Cardiac muscle cell (in vitro differentiated cells and primary cell): ENCODE data around the gene SPRR4. TPM values are rescaled to one million over a fixed set of nuclear protein-coding genes. Genes with fewer than 3 reads are reported as not detected.

Experiments used
- DNase-seq, 2 donors: peaks; one replicate each; pipeline versions ENCODE4 v3.0.0 to v3.0.0-alpha.2; 2010 to 2017; ENCODE audit warnings: low read depth in 1 of 2, low spot score in 1 of 2
- H3K27ac ChIP-seq: fragments of 200-600 bp; sonication (generic); 2 replicates; pipeline ENCODE4 v1.5.1; 2016
- H3K27me3 ChIP-seq: fragments of 200-600 bp; sonication (generic); 2 replicates; pipeline ENCODE4 v1.6.0; 2016; ENCODE audit warnings: control low read depth
- H3K36me3 ChIP-seq: fragments of 200-600 bp; sonication (generic); 2 replicates; pipeline ENCODE4 v1.5.1; 2016; ENCODE audit warnings: control low read depth
- H3K4me1 ChIP-seq: fragments of 200-600 bp; sonication (generic); 2 replicates; pipeline ENCODE4 v1.8.1; 2017; ENCODE audit warnings: low read depth, mild to moderate bottlenecking, mixed run types
- H3K4me3 ChIP-seq: fragments of 200-600 bp; sonication (generic); 2 replicates; pipeline ENCODE4 v1.5.1; 2016; ENCODE audit warnings: mild to moderate bottlenecking
- H3K9me3 ChIP-seq: fragments of 200-600 bp; sonication (generic); 2 replicates; pipeline ENCODE4 v1.5.1; 2017; ENCODE audit warnings: low read depth, mild to moderate bottlenecking, control low read depth
- CTCF ChIP-seq: IDR thresholded peaks from 2 replicates; pipeline ENCODE4 v1.5.1; 2012; ENCODE audit warnings: low read depth, mild to moderate bottlenecking, low read length
- polyA plus RNA-seq: library from polyadenylated mRNA; unstranded; fragments of >200 nt; fragmentation: Nextera tagmentation; extraction: Ambion mirVana; gene quantifications from 2 replicates; pipeline ENCODE4 v1.2.1, GENCODE V29; 2016
- total RNA-seq: library from RNA; depleted of rRNA; stranded (reverse); fragments of >200 nt; gene quantifications from 2 replicates; pipeline ENCODE4 v1.2.3, GENCODE V29; 2016

The SPRR4 gene
- total and polyA plus RNA-seq, 2 experiments from 2014 or later = not detected

GRCh38 chr1:152933196-152933595 lies 37.3 kb upstream of the SPRR4 start:
- Histone ChIP-seq H3K27me3 (no peaks in the 10 kb centered on the region), H3K4me3 (no peak overlapping the region), H3K36me3 (no peaks in the 10 kb centered on the region), H3K27ac (no peak overlapping the region), H3K9me3 (no peaks in the 10 kb centered on the region), H3K4me1 (no peaks in the 10 kb centered on the region)
- no peak for TF ChIP-seq CTCF
- DNase-seq = no peak

- DNase-seq = no peak
- H3K27ac ChIP-seq = no peak overlapping the region
- TF ChIP-seq CTCF = no peak
- H3K36me3 ChIP-seq = no peaks in the 10 kb centered on the region
- no peaks in the 10 kb centered on the region for H3K9me3 ChIP-seq
- no peaks in the 10 kb centered on the region for H3K4me1 ChIP-seq
- H3K27me3 ChIP-seq = no peaks in the 10 kb centered on the region
- H3K4me3 ChIP-seq = no peak overlapping the region
These were observed 29.8 kb upstream of the SPRR4 start for GRCh38 chr1:152940614-152941013.

GRCh38 chr1:152941037-152941711 lies 29.3 kb upstream of the SPRR4 start:
- no peaks in the 10 kb centered on the region for H3K9me3 ChIP-seq
- no peaks in the 10 kb centered on the region for H3K4me1 ChIP-seq
- no peak overlapping the region for H3K27ac ChIP-seq
- H3K27me3 ChIP-seq = no peaks in the 10 kb centered on the region
- H3K36me3 ChIP-seq = no peaks in the 10 kb centered on the region
- H3K4me3 ChIP-seq = no peak overlapping the region
- TF ChIP-seq CTCF = no peak
- DNase-seq = no peak

- no peak for DNase-seq
These were observed 28.3 kb upstream of the SPRR4 start for GRCh38 chr1:152942161-152942560.

GRCh38 chr1:152946248-152946647 lies 24.2 kb upstream of the SPRR4 start:
- no peak overlapping the region for H3K4me3 ChIP-seq
- H3K4me1 ChIP-seq = no peaks in the 10 kb centered on the region
- no peak for DNase-seq
- H3K27me3 ChIP-seq = no peaks in the 10 kb centered on the region
- no peaks in the 10 kb centered on the region for H3K9me3 ChIP-seq
- no peak overlapping the region for H3K27ac ChIP-seq
- H3K36me3 ChIP-seq = no peaks in the 10 kb centered on the region
- TF ChIP-seq CTCF = no peak

More at GRCh38 chr1:152942161-152942560, 28.3 kb upstream of the SPRR4 start:
- no peak overlapping the region for H3K27ac ChIP-seq
- H3K27me3 ChIP-seq = no peaks in the 10 kb centered on the region
- no peaks in the 10 kb centered on the region for H3K9me3 ChIP-seq
- no peaks in the 10 kb centered on the region for H3K36me3 ChIP-seq
- H3K4me1 ChIP-seq = no peaks in the 10 kb centered on the region
- no peak for TF ChIP-seq CTCF
- no peak overlapping the region for H3K4me3 ChIP-seq
